A549 (cell line): ENCODE data around the gene AFAP1.

Experiments used
- BHLHE40 ChIP-seq: IDR thresholded peaks from 2 replicates; pipeline ENCODE4 v1.6.1; 2012; ENCODE audit warnings: low read depth, low read length, inconsistent platforms
- CEBPB ChIP-seq, 2 experiments: fragments of >200 bp in 1 of 2; sonication (Bioruptor Twin) in 1 of 2; formaldehyde crosslinking in 1 of 2; IDR thresholded peaks; 2 replicates each; pipeline ENCODE4 v1.6.1; 2012 to 2016
- FOSL2 ChIP-seq, 2 experiments: fragments of 450-650 bp in 1 of 2; fragments of >200 bp in 1 of 2; sonication (Bioruptor Twin) in 1 of 2; formaldehyde crosslinking; IDR thresholded peaks; 2 replicates each; pipeline versions ENCODE4 v1.5.0 to v1.6.1; 2016 to 2020; ENCODE audit warnings: mild to moderate bottlenecking in 1 of 2, moderate library complexity in 1 of 2
- GATA3 ChIP-seq: IDR thresholded peaks from 2 replicates; pipeline ENCODE4 v1.6.1; 2012; ENCODE audit warnings: borderline replicate concordance
- HEYL ChIP-seq: fragments of 250-450 bp; sonication (Bioruptor Pico); IDR thresholded peaks from 2 replicates; pipeline ENCODE4 v1.8.0; 2021; ENCODE audit warnings: mild to moderate bottlenecking, moderate library complexity
- MAZ ChIP-seq: fragments of 150-350 bp; IDR thresholded peaks from 2 replicates; pipeline ENCODE4 v1.6.1; 2014; ENCODE audit warnings: antibody characterized with exemption, low read depth, low read length, borderline replicate concordance
- TF ChIP-seq, protein P1 (sequence below): fragments of >200 bp; sonication (Bioruptor Twin); formaldehyde crosslinking; IDR thresholded peaks from 3 replicates; pipeline ENCODE4 v1.5.1; 2016
- TF ChIP-seq, protein P2 (sequence below): fragments of 200-600 bp; sonication (generic); IDR thresholded peaks from 2 replicates; pipeline ENCODE4 v1.6.1; 2016; ENCODE audit warnings: antibody characterized with exemption, mild to moderate bottlenecking, moderate library complexity

DNA sequence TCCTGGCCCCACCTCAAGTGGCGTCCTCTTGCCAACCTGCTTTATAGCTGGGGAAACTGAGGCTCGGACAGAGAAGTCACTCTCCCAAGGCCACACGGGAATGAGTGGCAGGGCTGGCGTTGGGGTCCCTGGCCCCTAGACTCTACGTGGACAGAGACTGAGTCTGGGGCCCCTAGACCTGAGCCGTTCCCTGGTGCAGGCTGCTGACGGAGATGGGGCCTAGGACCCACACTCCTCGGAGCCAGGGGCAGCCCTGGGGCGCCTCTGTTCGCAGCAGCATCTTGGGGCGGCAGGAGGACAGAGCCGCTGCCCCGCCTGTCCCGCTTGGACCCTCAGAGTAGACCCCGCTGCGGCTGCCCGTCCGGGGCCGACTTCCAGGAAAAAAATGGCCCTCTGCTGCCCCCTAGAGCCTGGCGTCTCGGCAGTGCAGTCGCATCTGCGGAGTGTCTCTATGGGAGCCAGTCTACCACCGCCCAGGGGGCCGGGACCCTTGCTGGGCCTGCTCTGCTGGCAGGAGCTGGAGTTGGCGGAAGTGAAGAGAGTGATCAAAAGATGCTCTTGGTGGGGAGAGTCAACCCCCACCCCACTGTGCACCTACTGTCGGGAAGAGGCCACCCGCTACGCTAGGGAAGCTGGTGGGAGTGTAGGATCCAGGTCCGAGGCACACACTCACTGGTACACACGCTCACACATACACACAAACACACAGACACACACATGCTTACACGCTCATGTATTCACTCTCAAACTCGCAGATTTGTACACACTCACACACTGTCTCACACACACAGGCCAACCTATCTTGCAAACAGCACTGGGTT lies 220.1 kb downstream of the AFAP1 start:
- TF ChIP-seq MAZ (no peak), GATA3 (no peak), FOSL2 (IDR thresholded peaks at IDR 0.05) (no peak), FOSL2 (CRISPR knock-in tag; IDR thresholded peaks at IDR 0.05) (no peak), HEYL (no peak), CEBPB (IDR thresholded peaks at IDR 0.05) (no peak), BHLHE40 (no peak)
- TF ChIP-seq, protein P1, sequence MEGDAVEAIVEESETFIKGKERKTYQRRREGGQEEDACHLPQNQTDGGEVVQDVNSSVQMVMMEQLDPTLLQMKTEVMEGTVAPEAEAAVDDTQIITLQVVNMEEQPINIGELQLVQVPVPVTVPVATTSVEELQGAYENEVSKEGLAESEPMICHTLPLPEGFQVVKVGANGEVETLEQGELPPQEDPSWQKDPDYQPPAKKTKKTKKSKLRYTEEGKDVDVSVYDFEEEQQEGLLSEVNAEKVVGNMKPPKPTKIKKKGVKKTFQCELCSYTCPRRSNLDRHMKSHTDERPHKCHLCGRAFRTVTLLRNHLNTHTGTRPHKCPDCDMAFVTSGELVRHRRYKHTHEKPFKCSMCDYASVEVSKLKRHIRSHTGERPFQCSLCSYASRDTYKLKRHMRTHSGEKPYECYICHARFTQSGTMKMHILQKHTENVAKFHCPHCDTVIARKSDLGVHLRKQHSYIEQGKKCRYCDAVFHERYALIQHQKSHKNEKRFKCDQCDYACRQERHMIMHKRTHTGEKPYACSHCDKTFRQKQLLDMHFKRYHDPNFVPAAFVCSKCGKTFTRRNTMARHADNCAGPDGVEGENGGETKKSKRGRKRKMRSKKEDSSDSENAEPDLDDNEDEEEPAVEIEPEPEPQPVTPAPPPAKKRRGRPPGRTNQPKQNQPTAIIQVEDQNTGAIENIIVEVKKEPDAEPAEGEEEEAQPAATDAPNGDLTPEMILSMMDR = peak; percentile 64
- TF ChIP-seq, protein P2, sequence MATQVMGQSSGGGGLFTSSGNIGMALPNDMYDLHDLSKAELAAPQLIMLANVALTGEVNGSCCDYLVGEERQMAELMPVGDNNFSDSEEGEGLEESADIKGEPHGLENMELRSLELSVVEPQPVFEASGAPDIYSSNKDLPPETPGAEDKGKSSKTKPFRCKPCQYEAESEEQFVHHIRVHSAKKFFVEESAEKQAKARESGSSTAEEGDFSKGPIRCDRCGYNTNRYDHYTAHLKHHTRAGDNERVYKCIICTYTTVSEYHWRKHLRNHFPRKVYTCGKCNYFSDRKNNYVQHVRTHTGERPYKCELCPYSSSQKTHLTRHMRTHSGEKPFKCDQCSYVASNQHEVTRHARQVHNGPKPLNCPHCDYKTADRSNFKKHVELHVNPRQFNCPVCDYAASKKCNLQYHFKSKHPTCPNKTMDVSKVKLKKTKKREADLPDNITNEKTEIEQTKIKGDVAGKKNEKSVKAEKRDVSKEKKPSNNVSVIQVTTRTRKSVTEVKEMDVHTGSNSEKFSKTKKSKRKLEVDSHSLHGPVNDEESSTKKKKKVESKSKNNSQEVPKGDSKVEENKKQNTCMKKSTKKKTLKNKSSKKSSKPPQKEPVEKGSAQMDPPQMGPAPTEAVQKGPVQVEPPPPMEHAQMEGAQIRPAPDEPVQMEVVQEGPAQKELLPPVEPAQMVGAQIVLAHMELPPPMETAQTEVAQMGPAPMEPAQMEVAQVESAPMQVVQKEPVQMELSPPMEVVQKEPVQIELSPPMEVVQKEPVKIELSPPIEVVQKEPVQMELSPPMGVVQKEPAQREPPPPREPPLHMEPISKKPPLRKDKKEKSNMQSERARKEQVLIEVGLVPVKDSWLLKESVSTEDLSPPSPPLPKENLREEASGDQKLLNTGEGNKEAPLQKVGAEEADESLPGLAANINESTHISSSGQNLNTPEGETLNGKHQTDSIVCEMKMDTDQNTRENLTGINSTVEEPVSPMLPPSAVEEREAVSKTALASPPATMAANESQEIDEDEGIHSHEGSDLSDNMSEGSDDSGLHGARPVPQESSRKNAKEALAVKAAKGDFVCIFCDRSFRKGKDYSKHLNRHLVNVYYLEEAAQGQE = no peak
